ENCODE results near the gene GLUD1. TPM values are rescaled to one million over a fixed set of nuclear protein-coding genes. Genes with fewer than 3 reads are reported as not detected.
"Not testable (repeated sequence)": the region's sequence is repeated elsewhere in the genome, so short reads cannot be mapped to it uniquely, and the experiment has no call there.

Gene GLUD1
- total and polyA plus RNA-seq, 2 donors (not counting 1 experiment from before 2014, with no cell fraction given), result 130 to 327 TPM

DNA sequence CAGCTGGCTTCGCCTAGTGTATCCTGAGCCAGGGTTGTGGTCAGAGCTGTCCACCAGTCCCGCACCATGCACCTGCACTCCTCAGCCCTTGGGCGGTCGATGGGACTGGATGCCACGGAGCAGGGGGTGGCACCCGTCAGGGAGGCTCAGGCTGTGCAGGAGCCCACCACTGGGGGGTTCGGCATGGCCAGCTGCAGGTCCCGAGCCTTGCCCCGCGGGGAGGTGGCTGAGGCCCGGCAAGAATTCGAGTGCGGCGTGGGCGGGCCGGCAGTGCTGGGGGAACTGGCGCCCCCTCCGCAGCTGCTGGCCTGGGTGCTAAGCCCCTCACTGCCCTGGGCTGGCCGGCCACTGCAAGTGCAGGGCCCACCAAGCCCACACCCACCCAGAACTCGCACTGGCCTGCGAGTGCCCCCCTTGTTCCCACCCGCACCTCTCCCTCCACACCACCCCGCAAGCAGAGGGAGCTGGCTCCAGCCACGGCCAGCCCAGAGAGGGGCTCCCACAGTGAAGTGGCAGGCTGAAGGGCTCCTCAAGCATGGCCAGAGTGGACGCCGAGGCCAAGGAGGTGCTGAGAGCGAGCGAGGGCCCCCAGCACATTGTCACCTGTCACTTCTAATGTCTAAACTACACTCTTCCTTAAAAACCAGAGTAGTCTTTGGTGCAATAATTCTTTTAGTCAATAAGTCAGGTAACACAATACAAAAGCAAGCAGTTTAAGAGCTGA lies 63.6 kb downstream of the GLUD1 start:
- H3K79me2 ChIP-seq (ENCODE audit: control insufficient read depth, insufficient read depth, low read length), result no peaks in the 10 kb centered on the region
- no peak for DNase-seq (ENCODE audit: low read depth in 2 of 2)
- H3K4me3 ChIP-seq (replicated peaks in 1 of 4; ENCODE audit: control extremely low read depth in 1 of 4, insufficient read depth in 1 of 4, low read depth in 3 of 4, low read length in 4 of 4), result no peak overlapping the region
- TF ChIP-seq, protein P1, sequence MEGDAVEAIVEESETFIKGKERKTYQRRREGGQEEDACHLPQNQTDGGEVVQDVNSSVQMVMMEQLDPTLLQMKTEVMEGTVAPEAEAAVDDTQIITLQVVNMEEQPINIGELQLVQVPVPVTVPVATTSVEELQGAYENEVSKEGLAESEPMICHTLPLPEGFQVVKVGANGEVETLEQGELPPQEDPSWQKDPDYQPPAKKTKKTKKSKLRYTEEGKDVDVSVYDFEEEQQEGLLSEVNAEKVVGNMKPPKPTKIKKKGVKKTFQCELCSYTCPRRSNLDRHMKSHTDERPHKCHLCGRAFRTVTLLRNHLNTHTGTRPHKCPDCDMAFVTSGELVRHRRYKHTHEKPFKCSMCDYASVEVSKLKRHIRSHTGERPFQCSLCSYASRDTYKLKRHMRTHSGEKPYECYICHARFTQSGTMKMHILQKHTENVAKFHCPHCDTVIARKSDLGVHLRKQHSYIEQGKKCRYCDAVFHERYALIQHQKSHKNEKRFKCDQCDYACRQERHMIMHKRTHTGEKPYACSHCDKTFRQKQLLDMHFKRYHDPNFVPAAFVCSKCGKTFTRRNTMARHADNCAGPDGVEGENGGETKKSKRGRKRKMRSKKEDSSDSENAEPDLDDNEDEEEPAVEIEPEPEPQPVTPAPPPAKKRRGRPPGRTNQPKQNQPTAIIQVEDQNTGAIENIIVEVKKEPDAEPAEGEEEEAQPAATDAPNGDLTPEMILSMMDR (conservative IDR thresholded peaks at IDR 0.05 in 1 of 2, IDR thresholded peaks at IDR 0.05 in 1 of 2; ENCODE audit: low read depth in 1 of 2, low read length in 2 of 2), result no peak
- TF ChIP-seq EZH2 (IDR thresholded peaks at IDR 0.05; ENCODE audit: low read length, missing control alignments), result no peak
- H3K27me3 ChIP-seq (ENCODE audit: control insufficient read depth, insufficient read depth, low read length), result no peaks in the 10 kb centered on the region
- H3K36me3 ChIP-seq (ENCODE audit: control insufficient read depth, insufficient read depth, low read length), result no peaks in the 10 kb centered on the region
- no peaks in the 10 kb centered on the region for H3K4me1 ChIP-seq (ENCODE audit: control insufficient read depth, extremely low read depth, insufficient read depth, low read length)
- no peaks in the 10 kb centered on the region for H4K20me1 ChIP-seq (ENCODE audit: control insufficient read depth, extremely low read depth, insufficient read depth, low read length)
- H2AFZ ChIP-seq (ENCODE audit: low read length), result no peak overlapping the region
- H3K9me3 ChIP-seq (ENCODE audit: control insufficient read depth, insufficient read depth, low read depth, low read length), result no peaks in the 10 kb centered on the region
- no peak overlapping the region for H3K4me2 ChIP-seq (ENCODE audit: extremely low read depth, insufficient read depth, low read length)
- no peak overlapping the region for H3K27ac ChIP-seq (ENCODE audit: insufficient read depth, low read length)
- H3K9ac ChIP-seq (ENCODE audit: insufficient read depth, low read length), result no peak overlapping the region

DNA sequence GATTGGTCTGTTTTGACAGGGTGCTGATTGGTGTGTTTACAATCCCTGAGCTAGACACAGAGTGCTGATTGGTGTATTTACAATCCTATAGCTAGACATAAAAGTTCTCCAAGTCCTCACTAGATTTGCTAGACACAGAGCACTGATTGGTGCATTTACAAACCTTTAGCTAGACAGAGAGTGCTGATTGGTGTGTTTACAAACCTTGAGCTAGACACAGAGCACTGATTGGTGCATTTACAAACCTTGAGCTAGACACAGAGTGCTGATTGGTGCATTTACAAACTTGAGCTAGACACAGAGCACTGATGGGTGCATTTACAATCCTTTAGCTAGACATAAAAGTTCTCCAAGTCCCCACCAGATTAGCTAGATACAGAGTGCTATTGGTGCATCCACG lies 64.2 kb downstream of the GLUD1 start:
- H3K36me3 ChIP-seq (ENCODE audit: control insufficient read depth, insufficient read depth, low read length); DNase-seq (ENCODE audit: low read depth in 2 of 2); H3K27ac ChIP-seq (ENCODE audit: insufficient read depth, low read length); H3K79me2 ChIP-seq (ENCODE audit: control insufficient read depth, insufficient read depth, low read length); H3K9me3 ChIP-seq (ENCODE audit: control insufficient read depth, insufficient read depth, low read depth, low read length); H3K4me2 ChIP-seq (ENCODE audit: extremely low read depth, insufficient read depth, low read length); H3K4me1 ChIP-seq (ENCODE audit: control insufficient read depth, extremely low read depth, insufficient read depth, low read length); H3K9ac ChIP-seq (ENCODE audit: insufficient read depth, low read length); H4K20me1 ChIP-seq (ENCODE audit: control insufficient read depth, extremely low read depth, insufficient read depth, low read length); H3K4me3 ChIP-seq (replicated peaks in 1 of 4; ENCODE audit: control extremely low read depth in 1 of 4, insufficient read depth in 1 of 4, low read depth in 3 of 4, low read length in 4 of 4); H2AFZ ChIP-seq (ENCODE audit: low read length); H3K27me3 ChIP-seq (ENCODE audit: control insufficient read depth, insufficient read depth, low read length): not testable (repeated sequence)

DNA sequence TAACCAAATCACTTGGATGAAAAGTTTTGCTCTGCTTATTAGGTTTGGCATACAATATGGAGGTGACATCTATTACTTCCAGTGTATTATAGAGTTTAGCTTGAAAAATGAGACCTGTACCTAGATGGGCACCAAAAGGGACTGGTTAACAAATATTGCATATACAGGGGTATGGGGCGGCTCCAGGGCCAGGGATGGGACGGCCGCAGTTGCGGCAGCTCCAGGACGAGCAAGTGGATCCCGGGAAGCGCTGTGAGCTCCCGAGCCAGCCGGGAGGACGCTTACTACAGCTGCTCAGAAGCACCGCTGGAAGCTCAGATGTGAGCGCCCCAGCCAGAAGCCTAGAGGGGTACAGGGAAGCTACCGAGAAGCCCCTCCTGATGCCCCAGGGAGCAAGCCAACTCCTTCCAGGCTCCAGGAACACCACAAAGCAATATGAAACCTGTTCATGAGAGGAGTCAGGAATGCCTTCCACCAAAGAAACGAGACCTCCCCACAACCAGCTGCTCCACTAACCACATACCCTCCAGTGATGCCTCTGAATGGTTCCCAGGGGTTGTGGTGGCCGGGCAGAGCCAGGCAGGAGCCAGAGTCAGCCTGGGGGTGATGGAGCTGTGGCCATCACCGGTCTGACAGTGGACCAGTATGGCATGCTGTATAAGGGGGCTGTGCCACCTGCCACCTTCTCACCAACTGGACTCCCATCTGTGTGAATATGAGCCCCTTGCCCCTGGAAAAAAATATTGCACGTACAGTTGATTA lies 67.7 kb downstream of the GLUD1 start:
- not testable (repeated sequence) for DNase-seq (ENCODE audit: low read depth in 2 of 2); H3K27ac ChIP-seq (ENCODE audit: insufficient read depth, low read length); H3K79me2 ChIP-seq (ENCODE audit: control insufficient read depth, insufficient read depth, low read length); H4K20me1 ChIP-seq (ENCODE audit: control insufficient read depth, extremely low read depth, insufficient read depth, low read length); H3K27me3 ChIP-seq (ENCODE audit: control insufficient read depth, insufficient read depth, low read length); H3K4me3 ChIP-seq (replicated peaks in 1 of 4; ENCODE audit: control extremely low read depth in 1 of 4, insufficient read depth in 1 of 4, low read depth in 3 of 4, low read length in 4 of 4); H3K9me3 ChIP-seq (ENCODE audit: control insufficient read depth, insufficient read depth, low read depth, low read length); H3K4me1 ChIP-seq (ENCODE audit: control insufficient read depth, extremely low read depth, insufficient read depth, low read length); H3K36me3 ChIP-seq (ENCODE audit: control insufficient read depth, insufficient read depth, low read length); H2AFZ ChIP-seq (ENCODE audit: low read length); H3K9ac ChIP-seq (ENCODE audit: insufficient read depth, low read length); H3K4me2 ChIP-seq (ENCODE audit: extremely low read depth, insufficient read depth, low read length)

DNA sequence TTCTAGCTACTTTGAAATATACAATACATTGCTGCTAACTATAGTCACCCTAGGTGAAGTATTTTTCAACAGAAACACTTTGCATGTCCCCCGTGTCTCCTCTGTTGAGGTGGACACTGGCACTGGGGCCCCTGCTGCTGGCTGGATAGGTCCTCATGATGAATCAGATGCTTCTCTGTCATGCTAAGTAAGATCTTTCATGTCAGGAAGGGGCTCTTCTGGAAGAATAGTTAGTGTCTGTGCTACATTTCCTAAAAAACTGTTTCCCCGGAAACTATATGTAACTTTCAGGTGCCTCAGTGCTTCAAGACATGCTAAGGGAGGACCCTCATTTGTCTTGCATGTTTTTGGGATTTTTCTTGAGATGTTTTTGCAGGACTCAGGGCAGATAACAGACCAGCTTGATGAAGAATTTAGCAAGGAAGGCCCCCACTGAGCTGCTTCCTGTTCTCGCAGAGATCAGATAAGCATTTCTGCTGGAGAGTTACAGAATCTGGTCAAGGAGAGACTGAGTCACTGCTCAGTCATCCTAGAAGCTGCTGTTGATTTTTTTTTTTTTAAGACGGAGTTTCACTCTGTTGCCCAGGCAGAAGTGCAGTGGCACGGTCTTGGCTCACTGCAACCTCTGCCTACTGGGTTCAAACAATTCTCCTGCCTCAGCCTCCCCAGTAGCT lies 69.2 kb downstream of the GLUD1 start:
- not testable (repeated sequence) for H4K20me1 ChIP-seq (ENCODE audit: control insufficient read depth, extremely low read depth, insufficient read depth, low read length); H3K79me2 ChIP-seq (ENCODE audit: control insufficient read depth, insufficient read depth, low read length); H3K9me3 ChIP-seq (ENCODE audit: control insufficient read depth, insufficient read depth, low read depth, low read length); H3K4me3 ChIP-seq (replicated peaks in 1 of 4; ENCODE audit: control extremely low read depth in 1 of 4, insufficient read depth in 1 of 4, low read depth in 3 of 4, low read length in 4 of 4); H3K9ac ChIP-seq (ENCODE audit: insufficient read depth, low read length); H3K36me3 ChIP-seq (ENCODE audit: control insufficient read depth, insufficient read depth, low read length); H3K4me1 ChIP-seq (ENCODE audit: control insufficient read depth, extremely low read depth, insufficient read depth, low read length); H2AFZ ChIP-seq (ENCODE audit: low read length); H3K4me2 ChIP-seq (ENCODE audit: extremely low read depth, insufficient read depth, low read length); H3K27ac ChIP-seq (ENCODE audit: insufficient read depth, low read length); H3K27me3 ChIP-seq (ENCODE audit: control insufficient read depth, insufficient read depth, low read length)
- DNase-seq (ENCODE audit: low read depth in 2 of 2), result peak; percentile 70 to 87

DNA sequence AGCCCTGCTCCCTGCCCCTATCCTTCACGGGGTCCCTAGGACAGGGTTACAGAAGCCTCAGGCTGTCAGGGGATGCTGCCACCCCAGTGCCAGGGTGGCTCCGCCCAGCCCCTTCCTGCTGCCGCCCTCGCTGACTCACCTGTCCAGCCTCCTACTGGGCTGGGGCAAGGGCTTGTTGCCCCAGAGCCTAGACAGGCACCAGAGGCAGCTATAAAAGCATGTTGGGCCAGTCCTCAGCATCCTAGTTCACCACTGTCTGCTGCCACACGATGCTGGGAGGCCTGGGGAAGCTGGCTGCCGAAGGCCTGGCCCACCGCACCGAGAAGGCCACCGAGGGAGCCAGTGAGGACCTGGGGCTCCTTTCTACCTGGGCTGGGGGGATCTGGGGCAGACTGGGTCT lies 74.6 kb downstream of the GLUD1 start, which contains the start of gene FAM25A:
Gene FAM25A, plus strand, starts transcription at position 239 of the 400 bp plus-strand sequence. Its CDS starts 31 bp downstream, at position 270.
- not testable (repeated sequence) for H3K27me3 ChIP-seq (ENCODE audit: control insufficient read depth, insufficient read depth, low read length); H3K9ac ChIP-seq (ENCODE audit: insufficient read depth, low read length); H3K9me3 ChIP-seq (ENCODE audit: control insufficient read depth, insufficient read depth, low read depth, low read length); H3K79me2 ChIP-seq (ENCODE audit: control insufficient read depth, insufficient read depth, low read length); H4K20me1 ChIP-seq (ENCODE audit: control insufficient read depth, extremely low read depth, insufficient read depth, low read length); H3K27ac ChIP-seq (ENCODE audit: insufficient read depth, low read length); H3K4me1 ChIP-seq (ENCODE audit: control insufficient read depth, extremely low read depth, insufficient read depth, low read length); H3K4me2 ChIP-seq (ENCODE audit: extremely low read depth, insufficient read depth, low read length); H3K4me3 ChIP-seq (replicated peaks in 1 of 4; ENCODE audit: control extremely low read depth in 1 of 4, insufficient read depth in 1 of 4, low read depth in 3 of 4, low read length in 4 of 4); H3K36me3 ChIP-seq (ENCODE audit: control insufficient read depth, insufficient read depth, low read length); DNase-seq (ENCODE audit: low read depth in 2 of 2); H2AFZ ChIP-seq (ENCODE audit: low read length)

Measured in fibroblast of lung (primary cell).